H1 (cell line): ENCODE data around the gene CFAP92. TPM values are rescaled to one million over a fixed set of nuclear protein-coding genes. Genes with fewer than 3 reads are reported as not detected.

Experiments used
- CREB1 ChIP-seq: IDR thresholded peaks from 2 replicates; pipeline ENCODE4 v1.6.1; 2012; ENCODE audit warnings: inconsistent platforms
- KDM5A ChIP-seq: fragments of 200-600 bp; IDR thresholded peaks from 2 replicates; pipeline ENCODE4 v1.7.1; 2012; ENCODE audit warnings: mild to moderate bottlenecking, low read length, inconsistent platforms, mixed read lengths
- NRF1 ChIP-seq: IDR thresholded peaks from 2 replicates; pipeline ENCODE4 v1.6.1; 2011; ENCODE audit warnings: mild to moderate bottlenecking, low read depth, low read length, improper control_type of control experiment
- RBBP5 ChIP-seq: IDR thresholded peaks from 2 replicates; pipeline ENCODE4 v1.7.1; 2012; ENCODE audit warnings: low read depth, mild to moderate bottlenecking, inconsistent platforms, low read length, moderate library complexity, borderline replicate concordance
- RFX5 ChIP-seq: IDR thresholded peaks from 2 replicates; pipeline ENCODE4 v1.6.1; 2011; ENCODE audit warnings: low read depth, low read length, improper control_type of control experiment, borderline replicate concordance
- SIX5 ChIP-seq: IDR thresholded peaks from 2 replicates; pipeline ENCODE4 v1.6.1; 2011; ENCODE audit warnings: mild to moderate bottlenecking, low read depth, low read length
- SRF ChIP-seq: IDR thresholded peaks from 2 replicates; pipeline ENCODE4 v1.6.1; 2011; ENCODE audit warnings: mild to moderate bottlenecking, low read depth, low read length, moderate library complexity
- TAF7 ChIP-seq: optimal IDR thresholded peaks from 2 replicates; pipeline ENCODE3; 2011; ENCODE audit warnings: low read depth, mild to moderate bottlenecking, inconsistent platforms, low read length, moderate library complexity, borderline replicate concordance
- polyA plus RNA-seq, 7 experiments: library from polyadenylated mRNA; depleted of rRNA in 3 of 7; stranded (reverse) in 5 of 7; unstranded in 2 of 7; fragments of >200 nt in 5 of 7; fragments of 200-250 nt in 2 of 7; gene quantifications; 1 replicate in 5 of 7; 2 replicates in 1 of 7; 4 replicates in 1 of 7; pipeline versions ENCODE4 v1.2.1 to v1.2.3, GENCODE V29; 2011 to 2013; ENCODE audit warnings: missing spikeins in 2 of 7, mixed read lengths in 2 of 7
- total RNA-seq: library from RNA; stranded (reverse); fragmentation: NEBNext Ultra II Directional; extraction: Animal tissue kit (Norgen Biotek cat#: 25700); gene quantifications from 2 replicates; pipeline ENCODE4 v1.2.1, GENCODE V29; 2021
- TF ChIP-seq, protein P1 (sequence below): IDR thresholded peaks from 2 replicates; pipeline ENCODE4 v1.6.1; 2012; ENCODE audit warnings: inconsistent platforms

CFAP92 gene
- total and polyA plus RNA-seq, 2 of the 8 experiments (the other 6 are each of a cell fraction or from before 2014, with no cell fraction given), result 0.77 to 2.0 TPM

DNA sequence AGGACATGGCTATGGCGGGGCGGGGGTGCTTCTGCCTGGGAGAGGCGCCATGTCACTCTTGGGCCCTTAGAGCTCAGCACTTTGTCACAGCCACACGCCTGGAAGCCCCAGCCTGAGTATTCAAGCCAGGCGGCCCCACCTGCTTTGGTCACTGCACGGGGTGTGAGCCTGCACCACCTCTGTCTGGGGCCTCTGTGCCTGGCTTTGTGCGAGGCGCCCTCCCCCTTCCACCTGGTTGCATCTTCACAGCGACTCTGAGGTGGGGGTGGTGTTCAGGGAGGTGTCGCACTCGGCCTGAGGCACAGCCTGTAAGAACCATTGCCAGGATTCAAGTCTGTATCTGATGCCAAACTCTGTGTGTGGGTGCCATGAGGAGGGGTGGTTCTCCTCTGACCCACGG lies 90.4 kb downstream of the CFAP92 start (continued):
- no peak for TF ChIP-seq TAF7
- no peak for TF ChIP-seq SRF
- no peak for TF ChIP-seq RFX5
- no peak for TF ChIP-seq RBBP5
- TF ChIP-seq CREB1, result no peak
- no peak for TF ChIP-seq KDM5A
- TF ChIP-seq SIX5, result no peak
- no peak for TF ChIP-seq NRF1
- TF ChIP-seq, protein P1, sequence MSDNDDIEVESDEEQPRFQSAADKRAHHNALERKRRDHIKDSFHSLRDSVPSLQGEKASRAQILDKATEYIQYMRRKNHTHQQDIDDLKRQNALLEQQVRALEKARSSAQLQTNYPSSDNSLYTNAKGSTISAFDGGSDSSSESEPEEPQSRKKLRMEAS, result no peak
